NCI-H1436 (cell line): ENCODE measurements around the gene NCCRP1.

Experiments used
- DNase-seq: peaks from one replicate; lab custom pipeline; 2025; lab: John Stamatoyannopoulos, UW

NCCRP1 gene

GRCh38 chr19:39246951-39247669 is 50.3 kb downstream of the NCCRP1 start:
- DNase-seq: no peak

GRCh38 chr19:39247701-39248664 is 51.2 kb downstream of the NCCRP1 start:
- DNase-seq: no peak

- DNase-seq: no peak
These were observed 52.0 kb downstream of the NCCRP1 start, which contains the start of gene IFNL4 for GRCh38 chr19:39248806-39249205. Gene IFNL4, minus strand, starts transcription at chr19:39248856.

- DNase-seq: no peak
These were observed 54.3 kb downstream of the NCCRP1 start for GRCh38 chr19:39251081-39251480.
